Epithelial cell of prostate (primary cell): ENCODE measurements around the gene NPB.

Experiments
- DNase-seq: peaks from one replicate; pipeline ENCODE4 v3.0.0-alpha.2; 2011; ENCODE audit warnings: low read depth, low spot score
- H3K27ac ChIP-seq: fragments of 450-650 bp; 2 replicates; pipeline ENCODE4 v1.5.1; 2017; ENCODE audit warnings: mild to moderate bottlenecking

The NPB gene

GRCh38 chr17:81869221-81870130, 32.6 kb upstream of the NPB start:
- no peak for DNase-seq
- peak overlapping the region; percentile 98 for H3K27ac ChIP-seq

- H3K27ac ChIP-seq, result peak overlapping the region; percentile 98
- no peak for DNase-seq
Measured at GRCh38 chr17:81870131-81870980, 31.7 kb upstream of the NPB start.

- no peak for DNase-seq
- peak within 1 kb of the TSS; percentile 98 for H3K27ac ChIP-seq
Measured at GRCh38 chr17:81870981-81871386, 31.1 kb upstream of the NPB start, which contains the start of gene ARHGDIA. TSS of gene ARHGDIA (minus strand) at chr17:81871337. CDS start at chr17:81869930, 1,407 bp downstream.

GRCh38 chr17:81871387-81872230, 30.4 kb upstream of the NPB start:
- no peak for DNase-seq

GRCh38 chr17:81877569-81877968, 24.5 kb upstream of the NPB start:
- H3K27ac ChIP-seq, result no peak overlapping the region
- no peak for DNase-seq

More at GRCh38 chr17:81871387-81872230, 30.4 kb upstream of the NPB start:
- peak overlapping the region; percentile 98 for H3K27ac ChIP-seq

- H3K27ac ChIP-seq, result no peak overlapping the region
Measured at GRCh38 chr17:81878294-81878693, 23.7 kb upstream of the NPB start.

GRCh38 chr17:81879121-81879520, 22.9 kb upstream of the NPB start:
- H3K27ac ChIP-seq, result peak overlapping the region; percentile 48
- DNase-seq, result no peak

More at GRCh38 chr17:81878294-81878693, 23.7 kb upstream of the NPB start:
- no peak for DNase-seq

- no peak for DNase-seq
- H3K27ac ChIP-seq, result no peak overlapping the region
Measured at GRCh38 chr17:81884520-81884919, 17.5 kb upstream of the NPB start.

- H3K27ac ChIP-seq, result no peak overlapping the region
- DNase-seq, result no peak
Measured at GRCh38 chr17:81884968-81885367, 17.1 kb upstream of the NPB start.

GRCh38 chr17:81885454-81885853, 16.6 kb upstream of the NPB start:
- peak overlapping the region; percentile 24 for H3K27ac ChIP-seq
- DNase-seq, result no peak

GRCh38 chr17:81885869-81886548, 16.0 kb upstream of the NPB start:
- no peak for DNase-seq
- H3K27ac ChIP-seq, result peak overlapping the region; percentile 24

GRCh38 chr17:81888105-81888987, 13.7 kb upstream of the NPB start:
- no peak overlapping the region for H3K27ac ChIP-seq
- no peak for DNase-seq

GRCh38 chr17:81888988-81889595, 12.9 kb upstream of the NPB start:
- H3K27ac ChIP-seq, result no peak overlapping the region
- no peak for DNase-seq

GRCh38 chr17:81889602-81890001, 12.4 kb upstream of the NPB start:
- no peak overlapping the region for H3K27ac ChIP-seq
- no peak for DNase-seq

GRCh38 chr17:81890447-81891302, 11.4 kb upstream of the NPB start:
- no peak for DNase-seq
- H3K27ac ChIP-seq, result peak overlapping the region; percentile 87

GRCh38 chr17:81891303-81891552, 10.8 kb upstream of the NPB start:
- H3K27ac ChIP-seq, result peak overlapping the region; percentile 87

GRCh38 chr17:81895400-81895799, 6.6 kb upstream of the NPB start:
- no peak overlapping the region for H3K27ac ChIP-seq
- DNase-seq, result no peak

More at GRCh38 chr17:81891303-81891552, 10.8 kb upstream of the NPB start:
- DNase-seq, result no peak
